Gastroesophageal sphincter (tissue), 4 donors: ENCODE measurements around the gene ASIC1. TPM values are rescaled to one million over a fixed set of nuclear protein-coding genes. Genes with fewer than 3 reads are reported as not detected.

Source experiments
- ATAC-seq: fragments of 150-250 bp; one replicate; pipeline ENCODE4 v1.9.1; 2016; ENCODE audit warnings: mild to moderate bottlenecking, moderate library complexity
- H3K27ac ChIP-seq, 4 donors: fragments of 200-600 bp; sonication (generic) in 3 of 4; 1 replicate in 3 of 4; 2 replicates in 1 of 4; pipeline ENCODE4 v1.5.1; 2016 to 2019
- H3K27me3 ChIP-seq: fragments of 200-600 bp; sonication (generic); one replicate; pipeline ENCODE4 v1.5.1; 2019
- H3K36me3 ChIP-seq, 2 donors: fragments of 200-600 bp; sonication (generic); one replicate each; pipeline ENCODE4 v1.5.1; 2019; ENCODE audit warnings: control low read depth in 1 of 2
- H3K4me1 ChIP-seq, 3 donors: fragments of 200-600 bp; sonication (generic); 1 replicate in 2 of 3; 2 replicates in 1 of 3; pipeline ENCODE4 v1.5.1; 2016 to 2019; ENCODE audit warnings: control low read depth in 2 of 3
- H3K4me3 ChIP-seq, 2 donors: fragments of 200-600 bp; sonication (generic); one replicate each; pipeline ENCODE4 v1.5.1; 2019; ENCODE audit warnings: mild to moderate bottlenecking in 1 of 2, moderate library complexity in 1 of 2
- H3K9me3 ChIP-seq, 3 donors: fragments of 200-600 bp; sonication (generic); one replicate each; pipeline ENCODE4 v1.5.1; 2017 to 2019; ENCODE audit warnings: control low read depth in 2 of 3
- EP300 ChIP-seq: sonication (generic); formaldehyde crosslinking; IDR thresholded peaks from one replicate; pipeline ENCODE4 v1.6.1; 2017; ENCODE audit warnings: antibody characterized with exemption, mild to moderate bottlenecking
- POLR2A ChIP-seq, 2 donors: fragments of 450-650 bp; IDR thresholded peaks; one replicate each; pipeline ENCODE4 v1.6.1; 2017; ENCODE audit warnings: antibody characterized with exemption in 2 of 2, mild to moderate bottlenecking in 2 of 2, moderate library complexity in 1 of 2
- POLR2AphosphoS5 ChIP-seq: sonication (generic); formaldehyde crosslinking; IDR thresholded peaks from one replicate; pipeline ENCODE4 v1.6.1; 2017; ENCODE audit warnings: antibody characterized with exemption
- WGBS, 2 donors: methylation state at CpG; one replicate each; pipeline ENCODE4 v1.1.5; 2018; ENCODE audit warnings: low coverage in 1 of 2; 5-methylcytosine and 5-hydroxymethylcytosine counted together
- total RNA-seq, 4 donors: library from RNA; depleted of rRNA; stranded (reverse); fragments of >200 nt; gene quantifications; one replicate each; pipeline ENCODE4 v1.1.0, GENCODE V29; 2016
- TF ChIP-seq, protein P1 (sequence below), 4 experiments: fragments of 200-600 bp in 2 of 4; fragments of 450-650 bp in 2 of 4; sonication (generic) in 1 of 4; IDR thresholded peaks; one replicate each; pipeline ENCODE4 v1.5.1; 2017 to 2019; ENCODE audit warnings: antibody characterized with exemption in 4 of 4, mild to moderate bottlenecking in 2 of 4, moderate library complexity in 2 of 4

Gene ASIC1
- total RNA-seq, 4 donors from 2014 or later = 0.82 to 4.9 (median 3.1) TPM

DNA sequence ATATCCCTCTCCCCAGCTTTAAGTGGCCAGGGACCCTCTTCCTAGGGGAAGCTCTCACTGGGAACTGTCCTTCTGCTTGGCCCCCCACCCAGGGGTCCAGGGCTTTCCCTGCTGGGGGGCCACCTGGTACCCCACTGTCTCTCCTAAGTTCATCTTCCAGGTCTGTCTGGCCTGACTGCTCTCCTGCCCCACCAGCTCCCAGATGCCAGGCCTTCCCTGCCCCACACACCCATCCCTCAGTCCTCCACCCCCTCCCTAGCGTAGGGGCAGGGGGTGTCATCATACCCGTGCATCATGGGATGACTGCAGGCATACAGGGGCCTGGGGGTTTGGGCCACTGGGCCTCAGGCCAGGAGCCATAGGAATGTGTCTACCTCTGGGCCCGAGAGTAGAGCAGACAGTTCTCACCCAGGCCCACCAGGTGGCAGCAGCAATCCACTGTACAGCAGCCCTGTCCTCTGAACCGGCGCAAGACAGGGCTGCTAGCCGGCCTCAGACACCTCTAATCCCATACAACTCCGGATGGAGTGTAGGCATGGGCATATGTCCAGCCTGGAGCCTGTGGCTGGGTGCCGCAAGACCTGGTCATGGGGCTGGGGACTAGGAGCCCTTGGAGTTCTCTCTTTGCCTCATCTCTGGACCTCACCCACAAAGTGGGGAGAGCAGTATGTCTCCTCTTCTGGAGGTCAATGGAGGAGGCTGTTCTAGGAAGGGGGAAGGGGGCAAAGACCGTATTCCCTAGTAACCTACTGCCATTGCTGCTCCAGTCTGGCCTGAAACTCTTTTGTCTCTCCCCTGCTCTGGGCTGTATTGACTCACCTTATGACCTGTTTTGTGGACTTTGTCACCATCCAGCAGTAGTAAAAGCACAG is 17.8 kb downstream of the ASIC1 start:
- no peaks in the 10 kb centered on the region for H3K36me3 ChIP-seq
- H3K4me3 ChIP-seq = no peak overlapping the region
- peak; percentile 90 for ATAC-seq
- H3K27me3 ChIP-seq = no peaks in the 10 kb centered on the region
- no peaks in the 10 kb centered on the region for H3K9me3 ChIP-seq
- 4% methylated on average over 2 of the region's 9 CpGs; no CpG with 5 or more reads in 1 of the 2 donors for WGBS, 2 donors
- peaks cover 0 to 16% (median 0%) of the 10 kb centered on the region in 3 donors for H3K4me1 ChIP-seq
- no peak overlapping the region for H3K27ac ChIP-seq
- no peak for TF ChIP-seq EP300
- TF ChIP-seq, protein P1, sequence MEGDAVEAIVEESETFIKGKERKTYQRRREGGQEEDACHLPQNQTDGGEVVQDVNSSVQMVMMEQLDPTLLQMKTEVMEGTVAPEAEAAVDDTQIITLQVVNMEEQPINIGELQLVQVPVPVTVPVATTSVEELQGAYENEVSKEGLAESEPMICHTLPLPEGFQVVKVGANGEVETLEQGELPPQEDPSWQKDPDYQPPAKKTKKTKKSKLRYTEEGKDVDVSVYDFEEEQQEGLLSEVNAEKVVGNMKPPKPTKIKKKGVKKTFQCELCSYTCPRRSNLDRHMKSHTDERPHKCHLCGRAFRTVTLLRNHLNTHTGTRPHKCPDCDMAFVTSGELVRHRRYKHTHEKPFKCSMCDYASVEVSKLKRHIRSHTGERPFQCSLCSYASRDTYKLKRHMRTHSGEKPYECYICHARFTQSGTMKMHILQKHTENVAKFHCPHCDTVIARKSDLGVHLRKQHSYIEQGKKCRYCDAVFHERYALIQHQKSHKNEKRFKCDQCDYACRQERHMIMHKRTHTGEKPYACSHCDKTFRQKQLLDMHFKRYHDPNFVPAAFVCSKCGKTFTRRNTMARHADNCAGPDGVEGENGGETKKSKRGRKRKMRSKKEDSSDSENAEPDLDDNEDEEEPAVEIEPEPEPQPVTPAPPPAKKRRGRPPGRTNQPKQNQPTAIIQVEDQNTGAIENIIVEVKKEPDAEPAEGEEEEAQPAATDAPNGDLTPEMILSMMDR (IDR thresholded peaks at IDR 0.05) = peak in 3 of 4 experiments; percentile 92 to 93 (median 93)

DNA sequence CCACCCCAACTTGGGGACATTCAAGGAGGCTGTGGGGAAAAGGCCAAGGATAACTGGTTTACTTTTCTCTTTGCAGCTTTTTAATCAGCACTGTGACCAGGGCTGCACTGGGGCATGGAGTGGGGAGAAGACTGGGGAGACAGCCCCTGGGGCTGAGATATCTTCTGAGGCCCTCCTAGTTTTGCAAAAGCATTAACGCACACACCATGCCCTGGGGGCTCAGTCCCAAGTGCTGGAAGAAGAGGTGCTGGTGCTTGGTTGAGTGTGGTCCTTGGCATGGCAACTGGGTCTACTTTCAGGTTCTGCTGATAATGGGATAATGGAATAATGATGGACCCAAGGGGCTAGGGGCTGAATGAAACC is 18.4 kb downstream of the ASIC1 start:
- no peaks in the 10 kb centered on the region for H3K36me3 ChIP-seq
- no peaks in the 10 kb centered on the region for H3K9me3 ChIP-seq
- no peak for ATAC-seq
- no peak overlapping the region for H3K4me3 ChIP-seq
- no peak overlapping the region for H3K27ac ChIP-seq
- H3K4me1 ChIP-seq = peaks cover 0 to 10% (median 0%) of the 10 kb centered on the region in 3 donors
- WGBS, 2 donors = 88% methylated on average over 1 of the region's 1 CpG; no CpG with 5 or more reads in 1 of the 2 donors
- TF ChIP-seq POLR2A (IDR thresholded peaks at IDR 0.05) = no peak
- TF ChIP-seq, protein P1 (IDR thresholded peaks at IDR 0.05) = no peak
- TF ChIP-seq POLR2AphosphoS5 = no peak
- no peak for TF ChIP-seq EP300
- H3K27me3 ChIP-seq = no peaks in the 10 kb centered on the region

DNA sequence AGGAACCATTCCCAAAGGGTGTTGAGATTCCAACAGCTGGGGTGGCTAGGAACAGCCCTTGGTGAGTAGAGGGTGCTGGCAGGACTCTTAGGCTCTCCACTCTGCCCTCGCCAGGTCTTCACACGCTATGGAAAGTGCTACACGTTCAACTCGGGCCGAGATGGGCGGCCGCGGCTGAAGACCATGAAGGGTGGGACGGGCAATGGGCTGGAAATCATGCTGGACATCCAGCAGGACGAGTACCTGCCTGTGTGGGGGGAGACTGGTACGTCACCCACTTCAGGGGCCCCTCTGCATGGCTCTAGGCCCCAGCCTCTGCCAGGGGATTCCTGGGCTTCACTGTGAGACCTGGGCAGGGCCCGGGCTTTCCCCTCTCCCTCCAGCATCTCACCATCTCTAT is 19.7 kb downstream of the ASIC1 start:
- Histone ChIP-seq H3K9me3 (no peaks in the 10 kb centered on the region), H3K4me3 (no peak overlapping the region), H3K27me3 (no peaks in the 10 kb centered on the region), H3K27ac (no peak overlapping the region), H3K36me3 (no peaks in the 10 kb centered on the region), H3K4me1 (peaks cover 0 to 12% (median 0%) of the 10 kb centered on the region in 3 donors)
- 83 to 90% methylated on average over 1 to 2 of the region's 12 CpGs for WGBS, 2 donors
- ATAC-seq = no peak
- TF ChIP-seq POLR2A (IDR thresholded peaks at IDR 0.05) (no peak), EP300 (no peak), POLR2AphosphoS5 (no peak)
- TF ChIP-seq, protein P1 (IDR thresholded peaks at IDR 0.05) = no peak

DNA sequence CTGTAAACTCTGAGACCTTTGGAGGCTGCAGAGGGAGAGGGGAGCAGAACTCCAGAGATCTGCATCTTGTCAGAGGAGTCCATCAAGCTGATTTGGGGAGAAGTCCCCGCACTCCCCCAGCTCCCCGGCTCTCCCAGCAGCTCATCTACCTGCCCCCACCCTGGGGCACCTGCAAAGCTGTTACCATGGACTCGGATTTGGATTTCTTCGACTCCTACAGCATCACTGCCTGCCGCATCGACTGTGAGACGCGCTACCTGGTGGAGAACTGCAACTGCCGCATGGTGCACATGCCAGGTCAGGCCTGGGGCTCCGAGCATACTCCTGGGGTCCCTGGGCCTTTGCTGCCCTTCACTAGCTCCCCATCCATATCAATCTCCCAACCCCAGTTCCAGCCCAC is 20.9 kb downstream of the ASIC1 start:
- no peak for ATAC-seq
- H3K4me3 ChIP-seq = no peak overlapping the region
- no peaks in the 10 kb centered on the region for H3K27me3 ChIP-seq
- H3K27ac ChIP-seq = no peak overlapping the region
- WGBS, 2 donors = 93 to 97% methylated on average over 5 to 6 of the region's 10 CpGs
- no peaks in the 10 kb centered on the region for H3K9me3 ChIP-seq
- no peaks in the 10 kb centered on the region for H3K36me3 ChIP-seq
- peaks cover 0 to 12% (median 0%) of the 10 kb centered on the region in 3 donors for H3K4me1 ChIP-seq
- no peak for TF ChIP-seq POLR2AphosphoS5
- TF ChIP-seq, protein P1 (IDR thresholded peaks at IDR 0.05) = no peak
- TF ChIP-seq EP300 = no peak
- no peak for TF ChIP-seq POLR2A (IDR thresholded peaks at IDR 0.05)

DNA sequence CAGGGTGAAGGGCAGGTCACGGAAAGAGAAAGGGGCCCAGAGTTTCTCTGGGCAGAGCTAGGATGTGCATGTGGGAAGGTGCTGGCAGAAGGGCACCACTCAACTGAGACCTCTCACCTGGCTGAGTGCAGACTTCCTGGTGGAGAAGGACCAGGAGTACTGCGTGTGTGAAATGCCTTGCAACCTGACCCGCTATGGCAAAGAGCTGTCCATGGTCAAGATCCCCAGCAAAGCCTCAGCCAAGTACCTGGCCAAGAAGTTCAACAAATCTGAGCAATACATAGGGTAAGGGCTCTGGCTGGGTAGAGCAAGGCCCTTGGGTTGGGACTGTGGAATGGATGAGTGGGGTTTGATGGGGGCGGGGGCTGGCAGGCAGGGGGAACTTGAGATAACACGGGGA is 22.4 kb downstream of the ASIC1 start:
- Histone ChIP-seq H3K27me3 (no peaks in the 10 kb centered on the region), H3K4me1 (peaks cover 0 to 23% (median 0%) of the 10 kb centered on the region in 3 donors), H3K36me3 (no peaks in the 10 kb centered on the region), H3K27ac (no peak overlapping the region), H3K4me3 (no peak overlapping the region), H3K9me3 (no peaks in the 10 kb centered on the region)
- no peak for TF ChIP-seq POLR2A (IDR thresholded peaks at IDR 0.05)
- ATAC-seq = no peak
- 97 to 100% methylated on average over 1 to 5 of the region's 5 CpGs for WGBS, 2 donors
